Neutrophil (primary cell): ENCODE results near the gene ZBTB14.

Experiments used
- H3K27ac ChIP-seq: fragments of 200-600 bp; sonication (generic); 2 replicates; pipeline ENCODE4 v1.5.1; 2016; ENCODE audit warnings: mild to moderate bottlenecking, moderate library complexity
- H3K27me3 ChIP-seq: fragments of 200-600 bp; sonication (generic); 2 replicates; pipeline ENCODE4 v1.6.0; 2016; ENCODE audit warnings: mild to moderate bottlenecking
- H3K36me3 ChIP-seq: fragments of 200-600 bp; sonication (generic); 2 replicates; pipeline ENCODE4 v1.5.1; 2017
- H3K4me1 ChIP-seq, 2 experiments: fragments of 200-600 bp in 1 of 2; sonication (generic) in 1 of 2; 1 replicate in 1 of 2; 2 replicates in 1 of 2; pipeline versions ENCODE4 v1.5.1 to v1.6.1; 2013 to 2016; ENCODE audit warnings: low read depth in 1 of 2, low read length in 1 of 2, mild to moderate bottlenecking in 1 of 2, moderate library complexity in 1 of 2; ENCODE audit not compliant: control insufficient read depth in 1 of 2, insufficient read depth in 1 of 2
- H3K4me3 ChIP-seq, 2 experiments: fragments of 200-600 bp in 1 of 2; sonication (generic) in 1 of 2; 1 replicate in 1 of 2; 2 replicates in 1 of 2; pipeline ENCODE4 v1.5.1; 2013 to 2016; ENCODE audit warnings: low read depth in 1 of 2, low read length in 1 of 2, mild to moderate bottlenecking in 1 of 2, moderate library complexity in 1 of 2
- H3K9me3 ChIP-seq: fragments of 200-600 bp; sonication (generic); 2 replicates; pipeline ENCODE4 v1.5.1; 2016
- TF ChIP-seq, protein P1 (sequence below): fragments of 200-600 bp; sonication (generic); IDR thresholded peaks from 2 replicates; pipeline ENCODE4 v1.5.1; 2016; ENCODE audit warnings: antibody characterized with exemption

Gene ZBTB14, protein sequence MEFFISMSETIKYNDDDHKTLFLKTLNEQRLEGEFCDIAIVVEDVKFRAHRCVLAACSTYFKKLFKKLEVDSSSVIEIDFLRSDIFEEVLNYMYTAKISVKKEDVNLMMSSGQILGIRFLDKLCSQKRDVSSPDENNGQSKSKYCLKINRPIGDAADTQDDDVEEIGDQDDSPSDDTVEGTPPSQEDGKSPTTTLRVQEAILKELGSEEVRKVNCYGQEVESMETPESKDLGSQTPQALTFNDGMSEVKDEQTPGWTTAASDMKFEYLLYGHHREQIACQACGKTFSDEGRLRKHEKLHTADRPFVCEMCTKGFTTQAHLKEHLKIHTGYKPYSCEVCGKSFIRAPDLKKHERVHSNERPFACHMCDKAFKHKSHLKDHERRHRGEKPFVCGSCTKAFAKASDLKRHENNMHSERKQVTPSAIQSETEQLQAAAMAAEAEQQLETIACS

DNA sequence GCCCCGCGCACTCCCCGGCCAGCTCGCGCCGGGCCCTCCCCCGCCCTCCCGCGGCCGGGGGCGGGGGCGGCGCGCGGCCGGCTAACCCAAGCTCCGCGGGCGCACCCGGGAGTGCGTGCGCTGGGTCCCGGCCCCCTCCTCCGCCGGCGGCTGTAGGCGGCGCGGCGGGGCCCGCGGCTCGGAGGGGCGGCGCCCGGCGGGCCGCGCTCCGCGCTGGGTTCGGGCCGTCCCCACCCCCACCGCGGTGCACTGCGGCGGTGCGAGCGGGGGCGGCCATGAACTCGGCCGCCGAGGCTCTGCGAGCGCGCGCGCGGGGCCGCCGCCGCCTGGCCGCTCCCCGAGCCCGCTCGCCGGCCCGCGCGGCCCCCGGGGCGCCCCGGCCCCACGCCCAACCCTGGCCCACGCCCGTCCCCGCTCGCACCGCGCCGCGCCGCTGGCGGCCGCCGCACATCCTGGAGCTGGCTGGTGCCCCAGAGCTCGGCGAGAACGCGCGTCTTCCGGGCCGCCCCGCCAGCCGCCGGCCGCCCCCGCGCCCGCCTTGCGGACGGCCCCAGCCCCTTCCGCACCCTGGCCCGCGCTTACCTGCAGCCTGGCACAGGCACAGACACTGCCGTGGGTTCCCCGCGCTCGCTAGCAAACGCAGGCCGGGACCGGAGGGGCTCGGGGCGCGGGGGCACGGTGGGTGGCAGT is at the start of gene ZBTB14:
Gene ZBTB14, minus strand, starts transcription at position 496 of the 690 bp plus-strand sequence. CDS start 2,480 bp downstream, outside the sequence.
- Histone ChIP-seq H3K27me3 (peaks cover 2% of the 10 kb centered on the region), H3K4me3 (peak within 1 kb of the TSS; percentile 90 to 95), H3K36me3 (peaks cover 14% of the 10 kb centered on the region), H3K27ac (peak within 1 kb of the TSS; percentile 93), H3K9me3 (no peaks in the 10 kb centered on the region), H3K4me1 (peaks cover 21 to 25% of the 10 kb centered on the region in 2 experiments)
- TF ChIP-seq, protein P1, sequence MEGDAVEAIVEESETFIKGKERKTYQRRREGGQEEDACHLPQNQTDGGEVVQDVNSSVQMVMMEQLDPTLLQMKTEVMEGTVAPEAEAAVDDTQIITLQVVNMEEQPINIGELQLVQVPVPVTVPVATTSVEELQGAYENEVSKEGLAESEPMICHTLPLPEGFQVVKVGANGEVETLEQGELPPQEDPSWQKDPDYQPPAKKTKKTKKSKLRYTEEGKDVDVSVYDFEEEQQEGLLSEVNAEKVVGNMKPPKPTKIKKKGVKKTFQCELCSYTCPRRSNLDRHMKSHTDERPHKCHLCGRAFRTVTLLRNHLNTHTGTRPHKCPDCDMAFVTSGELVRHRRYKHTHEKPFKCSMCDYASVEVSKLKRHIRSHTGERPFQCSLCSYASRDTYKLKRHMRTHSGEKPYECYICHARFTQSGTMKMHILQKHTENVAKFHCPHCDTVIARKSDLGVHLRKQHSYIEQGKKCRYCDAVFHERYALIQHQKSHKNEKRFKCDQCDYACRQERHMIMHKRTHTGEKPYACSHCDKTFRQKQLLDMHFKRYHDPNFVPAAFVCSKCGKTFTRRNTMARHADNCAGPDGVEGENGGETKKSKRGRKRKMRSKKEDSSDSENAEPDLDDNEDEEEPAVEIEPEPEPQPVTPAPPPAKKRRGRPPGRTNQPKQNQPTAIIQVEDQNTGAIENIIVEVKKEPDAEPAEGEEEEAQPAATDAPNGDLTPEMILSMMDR: no peak

- peaks cover 6% of the 10 kb centered on the region for H3K27me3 ChIP-seq
- no peaks in the 10 kb centered on the region for H3K36me3 ChIP-seq
- no peaks in the 10 kb centered on the region for H3K9me3 ChIP-seq
- H3K4me1 ChIP-seq: no peaks in the 10 kb centered on the region
- H3K27ac ChIP-seq: no peak overlapping the region
- TF ChIP-seq, protein P1: no peak
- H3K4me3 ChIP-seq: no peak overlapping the region
These were observed 43.8 kb upstream of the ZBTB14 start for GRCh38 chr18:5339202-5339834.

GRCh38 chr18:5334456-5335075 is 39.0 kb upstream of the ZBTB14 start:
- Histone ChIP-seq H3K4me1 (no peaks in the 10 kb centered on the region), H3K27ac (no peak overlapping the region), H3K9me3 (no peaks in the 10 kb centered on the region), H3K4me3 (no peak overlapping the region), H3K36me3 (no peaks in the 10 kb centered on the region), H3K27me3 (peaks cover 6% of the 10 kb centered on the region)
- TF ChIP-seq, protein P1: no peak

- H3K27me3 ChIP-seq: no peaks in the 10 kb centered on the region
- H3K27ac ChIP-seq: no peak overlapping the region
- TF ChIP-seq, protein P1: no peak
- H3K4me1 ChIP-seq: peaks cover 5 to 7% of the 10 kb centered on the region in 2 experiments
- no peaks in the 10 kb centered on the region for H3K9me3 ChIP-seq
- H3K4me3 ChIP-seq: no peak overlapping the region
- H3K36me3 ChIP-seq: no peaks in the 10 kb centered on the region
These were observed 22.7 kb upstream of the ZBTB14 start for GRCh38 chr18:5318061-5318700.

DNA sequence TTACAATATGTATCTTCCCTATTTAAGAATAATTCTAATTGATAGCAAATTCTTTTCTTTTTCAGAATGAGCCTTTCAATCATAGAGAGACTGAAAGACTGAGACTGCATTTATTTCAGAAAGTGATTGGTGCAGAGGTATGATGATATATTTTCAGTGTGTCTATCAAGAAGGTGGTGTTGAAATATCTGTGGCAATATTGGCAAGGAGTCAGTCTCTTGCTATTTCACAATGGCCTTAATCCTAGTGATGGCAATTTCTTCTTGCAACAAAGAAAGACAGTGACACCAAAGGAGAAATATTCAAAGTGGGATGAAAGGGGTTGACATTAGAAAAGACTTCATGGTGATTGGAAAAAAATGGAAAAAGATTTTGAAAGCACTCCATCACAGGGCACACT is 21.7 kb upstream of the ZBTB14 start:
- Histone ChIP-seq H3K9me3 (no peaks in the 10 kb centered on the region), H3K27me3 (no peaks in the 10 kb centered on the region), H3K4me1 (peaks cover 5 to 7% of the 10 kb centered on the region in 2 experiments), H3K4me3 (no peak overlapping the region), H3K36me3 (no peaks in the 10 kb centered on the region), H3K27ac (no peak overlapping the region)
- TF ChIP-seq, protein P1: no peak
